ENCODE results near the gene KRTAP5-2. TPM values are rescaled to one million over a fixed set of nuclear protein-coding genes. Genes with fewer than 3 reads are reported as not detected.

KRTAP5-2 gene
- total and polyA plus RNA-seq, 2 of the 8 experiments (the other 6 are each of a cell fraction or from before 2014, with no cell fraction given), result not detected

- TF ChIP-seq RNF2 (IDR thresholded peaks at IDR 0.05; ENCODE audit: borderline replicate concordance, low read depth, low read length, missing control alignments, poor library complexity, severe bottlenecking), result no peak
Measured at GRCh38 chr11:1643146-1643690, 45.1 kb upstream of the KRTAP5-2 start (continued).

Data from H1 (cell line).